ENCODE results near the gene POC5.
"Not testable (repeated sequence)": the region's sequence is repeated elsewhere in the genome, so short reads cannot be mapped to it uniquely, and the experiment has no call there.

POC5 gene

DNA sequence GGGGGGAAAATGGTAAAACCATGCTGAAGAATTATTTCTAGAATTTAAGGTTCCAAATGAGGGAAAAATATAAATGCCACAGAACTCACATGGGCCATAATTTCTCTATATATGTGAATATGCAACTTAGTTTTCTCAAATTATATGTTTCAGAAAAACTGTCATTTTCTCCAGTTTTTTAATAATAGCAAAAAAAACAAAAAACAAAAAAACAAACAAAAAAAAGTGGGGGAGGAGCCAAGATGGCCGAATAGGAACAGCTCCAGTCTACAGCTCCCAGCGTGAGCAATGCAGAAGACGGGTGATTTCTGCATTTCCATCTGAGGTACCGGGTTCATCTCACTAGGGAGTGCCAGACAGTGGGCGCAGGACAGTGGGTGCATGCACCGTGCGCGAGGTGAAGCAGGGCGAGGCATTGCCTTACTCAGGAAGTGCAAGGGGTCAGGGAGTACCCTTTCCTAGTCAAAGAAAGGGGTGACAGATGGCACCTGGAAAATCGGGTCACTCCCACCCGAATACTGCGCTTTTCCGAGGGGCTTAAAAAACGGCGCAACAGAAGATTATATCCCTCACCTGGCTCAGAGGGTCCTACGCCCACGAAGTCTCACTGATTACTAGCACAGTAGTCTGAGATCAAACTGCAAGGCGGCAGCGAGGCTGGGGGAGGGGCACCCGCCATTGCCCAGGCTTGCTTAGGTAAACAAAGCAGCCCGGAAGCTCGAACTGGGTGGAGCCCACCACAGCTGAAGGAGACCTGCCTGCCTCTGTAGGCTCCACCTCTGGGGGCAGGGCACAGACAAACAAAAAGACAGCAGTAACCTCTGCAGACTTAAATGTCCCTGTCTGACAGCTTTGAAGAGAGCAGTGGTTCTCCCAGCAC, 21.5 kb downstream of the POC5 start:
- not testable (repeated sequence) for DNase-seq

DNA sequence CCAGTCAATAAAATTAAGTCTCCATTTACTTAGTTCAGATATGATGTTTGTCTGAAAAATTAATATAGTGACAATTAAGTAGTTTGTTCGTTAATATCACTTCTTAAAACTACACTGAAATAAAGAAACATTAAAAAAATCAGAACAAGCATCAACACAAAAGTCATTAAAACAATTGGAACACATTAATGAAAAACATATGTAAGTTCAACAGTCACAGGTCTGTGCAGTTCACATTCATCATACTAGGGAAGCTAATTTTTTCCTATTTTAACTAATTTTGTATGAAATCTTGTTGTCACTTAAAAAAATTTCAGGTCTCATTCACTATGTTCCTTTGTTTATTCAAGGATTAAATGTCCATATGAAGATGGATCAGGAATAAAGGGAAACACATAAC, 22.5 kb downstream of the POC5 start:
- no peak for DNase-seq

DNA sequence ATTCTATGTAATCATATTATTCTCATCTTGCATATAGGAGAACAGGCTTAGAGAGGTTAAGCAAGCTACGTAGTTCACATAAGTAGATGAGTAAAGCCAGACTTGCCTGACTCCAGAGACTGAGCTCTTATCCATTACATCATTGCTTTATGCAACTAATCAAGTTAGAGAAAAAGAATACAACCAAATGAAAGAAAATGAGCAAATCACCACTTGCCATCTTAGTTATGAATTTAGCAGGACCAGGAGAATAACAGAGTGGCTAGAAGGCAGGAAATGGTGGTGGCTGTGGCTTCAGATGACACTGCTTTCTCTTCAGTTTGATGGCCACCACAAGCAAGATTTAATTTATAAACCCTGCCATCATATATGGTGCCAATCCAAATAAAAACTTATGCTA, 26.6 kb downstream of the POC5 start:
- no peak for DNase-seq

DNA sequence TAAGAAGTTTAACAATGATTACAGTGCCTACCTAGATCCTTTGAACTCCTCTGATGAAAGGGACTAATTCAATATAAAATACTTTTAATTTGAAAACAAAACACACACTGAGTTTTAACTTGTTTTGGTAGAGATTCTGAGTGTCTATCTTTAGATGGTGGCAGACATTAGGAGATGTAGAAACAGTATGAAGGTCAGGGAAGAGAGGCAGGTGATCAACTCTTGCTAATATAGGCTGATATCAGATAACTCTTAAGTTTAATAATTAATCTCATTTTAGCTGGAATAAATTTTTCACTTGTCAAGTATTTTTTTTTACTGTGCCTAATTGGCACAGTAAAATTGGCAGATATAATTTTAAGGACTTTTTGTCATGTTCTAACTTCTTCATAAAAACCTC, 30.8 kb downstream of the POC5 start:
- DNase-seq = no peak

DNA sequence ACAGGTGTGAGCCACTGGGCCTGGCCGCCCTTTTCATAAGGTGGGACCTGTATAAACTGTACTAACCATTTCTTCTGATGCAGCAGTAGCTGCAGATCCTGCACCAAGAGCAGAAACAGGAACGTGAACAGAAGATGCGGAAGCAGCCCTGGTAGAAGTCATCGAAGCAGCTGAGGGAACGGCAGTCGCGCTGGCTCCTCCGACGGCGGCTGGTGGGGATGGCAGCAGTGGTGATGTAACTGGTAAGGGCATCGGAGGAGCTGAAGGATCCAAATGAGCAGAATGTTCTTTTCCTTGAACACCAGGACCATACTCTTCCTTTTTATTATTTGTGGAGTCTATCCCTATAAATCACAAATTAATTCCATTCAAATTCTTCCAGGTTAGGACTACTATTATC, 32.1 kb downstream of the POC5 start:
- no peak for DNase-seq

DNA sequence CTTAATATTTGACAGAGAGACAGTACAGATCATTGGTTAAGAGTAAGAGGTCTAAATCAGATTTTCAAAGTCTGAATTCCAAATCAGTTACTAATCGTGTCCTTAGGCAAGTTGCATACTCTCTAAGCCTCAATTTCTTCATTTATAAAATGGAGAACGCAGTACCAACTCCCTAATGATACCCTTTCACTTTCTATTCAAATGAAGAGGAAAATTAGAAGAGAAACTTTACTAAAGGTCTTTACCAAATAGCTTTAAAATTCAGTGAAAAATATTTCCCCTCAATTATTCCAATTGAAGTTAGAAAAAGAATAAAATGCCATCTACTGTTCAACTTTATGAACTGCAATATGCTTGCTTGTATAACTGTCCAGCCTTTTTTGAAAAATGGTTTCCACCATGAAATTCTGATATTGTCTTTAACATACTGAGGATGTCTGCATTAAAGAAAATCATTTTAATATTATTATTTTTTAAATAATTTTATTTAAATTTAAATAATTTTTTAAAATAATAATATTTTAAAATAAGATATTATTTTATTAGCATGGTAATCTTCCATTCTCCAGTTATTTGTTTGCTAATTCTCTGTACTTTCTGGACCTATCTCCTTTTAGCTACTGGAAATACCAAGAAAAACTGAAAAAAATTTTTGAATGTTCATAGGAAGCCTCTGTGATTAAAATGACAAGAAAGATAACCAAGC, 36.0 kb downstream of the POC5 start:
- DNase-seq = peak; percentile 59

DNA sequence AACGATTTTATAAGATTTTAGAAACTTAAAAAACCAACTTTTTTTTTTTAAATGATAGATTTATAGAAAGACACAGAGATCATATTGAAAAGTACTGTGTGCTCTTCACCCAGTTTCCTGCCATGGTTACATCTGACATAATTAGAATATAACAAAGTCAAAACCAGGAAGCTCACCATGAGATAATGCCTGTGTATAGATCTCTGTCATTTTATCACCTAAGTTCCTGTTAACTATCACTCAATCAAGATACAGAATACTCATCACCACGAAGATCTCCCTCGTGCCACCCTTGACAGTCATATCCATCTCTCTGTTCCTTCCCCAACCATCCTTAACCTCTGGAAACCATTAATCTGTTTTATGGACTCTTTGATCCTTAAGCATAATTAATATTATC, 39.1 kb downstream of the POC5 start:
- peak; percentile 33 for DNase-seq

DNA sequence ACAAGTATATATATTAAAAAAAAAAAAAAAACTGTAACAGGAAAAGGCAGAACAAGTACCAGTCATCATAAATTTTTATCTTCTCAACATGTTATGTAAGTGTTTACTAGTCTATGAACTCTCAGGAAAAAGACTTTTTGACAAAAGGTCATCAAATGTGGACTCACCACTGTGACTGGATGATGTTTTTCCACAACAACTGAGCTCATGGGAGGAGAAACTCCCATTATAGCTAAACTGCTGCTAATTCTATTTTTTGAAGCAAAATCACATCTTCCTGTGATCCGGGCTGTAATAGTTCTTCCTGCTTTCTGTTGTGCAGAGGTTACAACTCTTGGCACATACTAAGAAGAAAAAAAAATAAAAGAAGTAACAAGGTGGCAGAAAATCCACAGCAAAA, 39.6 kb downstream of the POC5 start:
- peak; percentile 22 for DNase-seq

DNA sequence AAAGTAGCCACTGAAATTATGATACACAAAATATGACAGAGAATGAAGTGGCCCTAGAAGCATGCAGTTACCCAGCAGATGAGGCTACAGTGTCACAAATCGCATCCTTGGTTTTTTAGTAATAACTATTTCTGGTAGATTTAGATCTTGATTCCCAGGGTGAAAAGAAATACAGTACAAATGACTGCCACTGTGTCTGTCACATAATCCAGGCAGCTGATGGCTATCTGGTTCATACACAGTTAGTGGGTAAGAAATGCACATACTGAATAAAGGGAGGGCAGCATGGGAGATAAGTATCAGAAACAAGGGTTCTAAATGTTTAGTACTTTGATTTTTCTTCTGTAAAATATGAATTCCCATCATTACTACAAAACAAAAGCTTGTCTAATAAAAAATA, 41.5 kb downstream of the POC5 start:
- no peak for DNase-seq

DNA sequence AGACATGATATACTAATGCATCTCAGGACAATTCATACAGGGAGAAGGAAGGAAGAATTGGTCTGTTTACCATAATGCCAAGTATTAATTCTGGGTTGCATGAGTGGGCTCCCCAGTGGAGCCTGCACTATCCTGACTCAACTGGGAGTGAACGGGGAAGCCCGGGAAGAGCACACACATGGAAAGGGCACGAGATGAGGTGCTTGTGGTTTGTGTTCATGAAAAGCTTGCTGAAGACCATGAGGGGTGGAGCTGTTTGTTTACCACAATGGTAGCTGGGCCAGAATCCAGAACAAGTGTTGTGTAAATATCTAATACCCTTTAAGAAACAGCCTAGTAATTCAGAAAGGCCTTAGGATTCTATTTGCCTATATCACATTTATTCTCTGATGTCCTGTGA, 44.6 kb downstream of the POC5 start:
- DNase-seq = no peak

DNA sequence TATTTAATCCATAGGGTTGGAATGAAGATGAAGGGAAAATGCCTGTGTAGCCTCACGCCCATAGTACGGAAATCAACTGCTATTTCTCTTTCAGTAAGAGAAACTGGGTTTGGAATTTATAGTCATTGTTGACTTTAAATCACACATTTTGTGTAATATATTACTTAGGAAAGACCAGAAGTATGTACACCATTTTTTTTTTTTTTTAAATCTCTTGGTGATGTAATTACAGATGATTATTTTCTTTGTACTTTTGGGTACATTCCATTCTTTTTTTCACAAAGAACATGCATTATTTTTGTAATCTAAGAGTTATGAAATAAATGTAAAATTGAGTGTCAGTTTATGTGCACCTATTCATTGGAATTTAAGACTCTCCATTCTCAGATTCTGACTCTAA, 45.7 kb downstream of the POC5 start:
- no peak for DNase-seq

DNA sequence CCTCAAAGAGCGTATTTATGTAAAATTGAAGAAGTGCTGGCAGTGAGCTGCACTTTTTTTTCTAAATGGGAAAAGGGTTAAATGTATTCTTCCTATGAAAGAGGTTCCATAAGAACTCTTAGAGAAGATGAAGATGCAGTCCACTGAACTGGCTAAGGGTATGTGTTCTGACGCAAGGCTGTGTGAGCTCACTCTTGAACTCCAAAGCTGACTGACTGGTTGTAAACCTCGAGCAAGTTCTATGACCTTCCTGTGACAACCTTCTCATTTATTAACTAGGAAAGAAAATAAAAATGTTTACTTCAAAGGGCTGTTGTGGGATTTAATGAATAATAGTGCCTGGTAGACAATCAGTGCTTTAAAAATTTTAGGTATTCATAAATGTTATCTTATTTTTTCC, 46.7 kb downstream of the POC5 start:
- no peak for DNase-seq

DNA sequence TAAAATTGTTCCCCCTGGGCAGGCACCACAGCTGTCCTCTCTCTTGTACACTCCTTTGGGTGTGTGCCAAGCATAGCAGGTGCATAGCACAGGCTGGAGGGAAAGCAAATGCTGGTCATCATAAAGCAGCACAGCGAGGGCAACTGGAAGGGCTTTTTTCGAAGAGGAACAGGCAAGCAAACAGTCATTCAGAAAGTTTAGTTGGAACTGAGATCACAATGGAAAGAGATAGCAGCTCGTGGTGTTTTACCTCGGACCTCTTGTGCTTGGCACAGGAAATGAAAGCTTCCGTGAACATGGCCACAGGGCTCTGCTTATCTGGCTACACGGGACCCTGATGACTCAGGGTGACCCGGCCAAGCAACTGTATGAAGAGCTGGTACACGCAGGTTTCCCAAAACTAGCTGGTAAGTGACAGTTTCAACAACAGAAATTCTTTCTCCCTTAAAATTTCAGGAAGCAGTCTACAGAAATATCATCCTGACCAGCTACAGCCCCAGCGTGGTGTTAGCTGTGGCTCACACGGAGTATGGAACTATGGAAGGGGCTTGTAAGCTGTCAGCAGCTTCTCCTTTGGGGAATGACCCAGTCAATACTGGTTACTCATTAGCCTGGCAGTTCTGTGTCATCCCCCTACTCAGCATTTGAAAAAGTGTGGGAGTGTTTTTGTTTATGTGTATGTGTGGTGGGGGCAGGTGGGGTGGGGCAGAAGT, 48.1 kb downstream of the POC5 start:
- DNase-seq = peak; percentile 53

DNA sequence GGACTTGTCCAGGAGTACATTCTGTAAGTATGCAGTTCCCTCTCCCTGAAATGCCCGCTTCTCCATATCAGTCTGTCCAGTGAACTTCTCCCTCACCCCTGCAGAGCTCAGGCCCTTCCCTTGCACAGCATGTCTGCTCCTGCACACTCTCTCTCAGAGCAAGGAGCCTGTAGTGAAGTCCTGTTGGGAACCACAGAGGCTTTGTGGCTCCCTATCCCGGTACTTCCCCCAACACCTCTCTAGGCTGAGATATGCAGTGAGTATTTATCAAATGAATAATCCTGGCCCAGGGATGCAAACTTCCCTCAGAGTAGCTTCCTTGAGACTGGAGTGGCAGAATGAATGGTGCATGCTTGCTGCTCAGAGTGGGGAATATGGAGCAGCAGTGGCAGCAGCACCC, 48.8 kb downstream of the POC5 start:
- DNase-seq = no peak

DNA sequence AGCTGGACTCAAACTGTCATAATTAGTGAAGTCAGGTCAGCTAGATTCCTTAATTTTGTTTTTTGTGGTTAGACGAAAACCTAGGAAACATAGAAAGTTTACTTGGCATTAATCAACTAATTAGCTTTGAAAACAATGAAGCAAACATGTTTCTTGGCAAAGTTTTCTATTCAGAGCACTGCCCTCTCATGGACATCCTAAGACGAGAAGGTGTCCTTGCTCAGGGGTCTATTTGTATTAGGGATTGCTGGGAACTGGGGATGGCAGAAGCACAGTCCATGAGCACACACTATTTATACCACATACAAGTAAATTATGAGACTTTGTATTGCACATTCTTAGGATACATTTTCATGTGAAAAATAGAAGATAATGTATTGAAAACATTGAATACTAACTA, 49.7 kb downstream of the POC5 start:
- no peak for DNase-seq

DNA sequence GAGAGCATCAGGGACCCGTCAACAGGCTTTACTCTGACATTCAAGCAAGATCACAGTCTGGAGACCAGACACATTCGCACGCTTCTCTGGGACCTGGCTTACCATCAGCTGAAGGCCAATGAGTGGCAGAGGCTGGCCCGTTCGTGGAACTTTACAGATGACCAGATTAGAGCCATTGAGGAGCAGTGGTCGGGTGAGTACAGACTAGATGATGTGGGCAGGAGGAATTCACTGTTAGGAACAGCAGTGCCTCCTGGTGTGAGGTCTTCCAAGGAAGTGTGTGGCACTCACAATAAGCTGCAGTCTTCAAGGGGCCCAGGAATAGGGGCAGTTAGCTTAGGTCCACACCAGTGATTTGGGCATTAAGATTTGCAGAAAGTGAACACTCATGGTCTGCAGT, 50.4 kb downstream of the POC5 start:
- no peak for DNase-seq

DNA sequence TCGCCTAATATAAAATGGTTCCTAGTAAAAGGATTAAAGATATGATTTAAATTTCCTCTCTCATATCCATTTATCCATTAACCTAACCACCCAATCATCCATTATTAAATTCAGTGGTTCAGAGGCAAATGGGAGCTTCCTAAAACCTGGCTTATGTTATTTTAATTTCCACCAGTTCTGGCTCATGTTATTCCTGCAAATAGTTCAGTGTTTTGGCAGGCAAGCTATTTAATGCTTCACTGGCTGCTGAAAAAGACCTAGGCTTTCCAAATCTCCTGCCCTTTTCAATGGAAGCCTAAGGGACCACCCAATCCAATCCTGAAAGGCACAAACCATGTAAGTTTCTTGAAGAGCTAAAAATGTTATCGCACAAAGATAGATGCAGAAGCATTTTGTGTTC, 52.3 kb downstream of the POC5 start:
- no peak for DNase-seq

DNA sequence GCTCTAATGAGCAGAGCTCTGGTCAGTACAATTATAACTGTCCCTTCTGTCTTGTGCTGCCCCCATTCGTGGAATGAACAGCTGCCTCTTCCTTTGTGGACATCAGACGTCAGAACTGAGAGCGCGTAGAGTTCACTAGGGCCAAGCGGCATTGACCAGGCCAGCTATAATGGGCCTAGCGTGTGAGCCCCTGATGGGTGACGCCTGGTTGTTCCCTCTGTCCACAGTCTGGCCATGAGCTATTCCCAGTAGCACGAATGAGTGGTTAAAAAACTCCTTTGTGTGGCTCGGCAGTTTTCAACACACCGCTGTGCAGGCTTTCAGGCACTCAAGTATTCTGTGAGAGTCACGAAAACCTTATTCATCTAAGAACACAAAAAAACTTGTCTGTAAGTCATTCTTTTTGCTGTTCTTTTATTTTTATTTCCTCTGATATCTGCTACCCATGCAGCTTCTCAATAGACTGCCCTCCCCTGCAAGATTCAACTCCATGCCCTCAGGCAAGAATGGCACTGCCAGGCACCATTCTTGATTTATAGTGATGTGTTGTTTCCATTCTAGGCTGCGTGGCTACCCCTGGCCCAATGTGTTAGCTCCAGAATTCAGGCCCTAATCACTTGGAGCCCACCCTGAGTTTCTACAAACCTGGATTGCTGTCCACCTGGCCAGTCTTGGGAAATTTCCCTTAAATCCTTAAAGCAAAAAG, 53.5 kb downstream of the POC5 start:
- no peak for DNase-seq

DNA sequence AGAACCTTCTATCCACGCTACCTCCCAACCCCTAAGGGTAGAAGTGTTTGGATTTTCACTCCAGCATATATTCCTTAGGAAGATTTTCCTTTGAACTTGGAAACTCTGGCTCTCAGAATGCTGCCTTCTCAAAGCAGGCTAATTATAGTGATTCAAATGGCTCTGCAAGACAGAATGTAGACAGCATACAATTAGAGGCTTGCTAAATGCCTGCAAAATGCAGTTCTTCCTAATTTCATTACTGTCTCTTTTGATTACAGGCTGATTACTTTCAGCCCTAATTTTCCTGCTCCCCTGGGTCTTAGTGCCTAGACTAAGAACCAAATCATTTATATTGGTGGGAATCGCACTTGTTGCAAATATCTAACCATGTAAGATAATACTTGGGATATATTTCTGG, 55.2 kb downstream of the POC5 start:
- DNase-seq = no peak

DNA sequence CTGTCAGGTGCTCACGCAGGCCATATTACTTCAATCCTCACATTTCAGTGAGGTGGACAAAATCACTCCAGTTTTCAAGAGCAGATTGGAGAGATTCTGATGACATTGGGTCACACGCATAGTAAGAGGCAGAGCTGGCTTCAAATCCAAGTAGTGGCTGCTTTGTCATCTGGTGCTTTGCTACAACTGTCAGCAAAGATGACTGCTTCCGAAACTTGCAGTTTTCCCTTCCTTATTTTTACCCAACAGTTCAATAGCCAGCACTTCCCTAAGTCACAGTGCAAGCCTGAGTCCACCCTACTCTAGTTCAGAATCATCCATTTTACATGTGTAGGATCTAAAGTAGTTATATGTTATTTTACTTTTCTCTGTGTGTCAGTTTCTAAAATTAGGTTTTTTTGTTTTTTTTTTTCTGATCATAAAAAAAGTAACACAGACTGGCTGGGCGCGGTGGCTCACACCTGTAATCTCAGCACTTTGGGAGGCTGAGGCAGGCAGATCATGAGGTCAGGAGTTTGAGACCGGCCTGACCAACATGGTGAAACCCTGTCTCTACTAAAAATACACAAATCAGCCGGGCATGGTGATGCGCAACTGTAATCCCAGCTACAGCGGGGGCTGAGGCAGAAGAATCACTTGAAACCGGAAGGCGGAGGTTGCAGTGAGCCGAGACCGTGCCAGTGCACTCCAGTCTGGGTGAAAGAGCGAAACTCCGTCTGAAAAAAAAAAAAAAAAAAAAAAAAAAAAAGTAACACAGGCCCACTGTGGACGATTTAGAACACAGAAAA, 56.4 kb downstream of the POC5 start:
- DNase-seq = no peak

DNA sequence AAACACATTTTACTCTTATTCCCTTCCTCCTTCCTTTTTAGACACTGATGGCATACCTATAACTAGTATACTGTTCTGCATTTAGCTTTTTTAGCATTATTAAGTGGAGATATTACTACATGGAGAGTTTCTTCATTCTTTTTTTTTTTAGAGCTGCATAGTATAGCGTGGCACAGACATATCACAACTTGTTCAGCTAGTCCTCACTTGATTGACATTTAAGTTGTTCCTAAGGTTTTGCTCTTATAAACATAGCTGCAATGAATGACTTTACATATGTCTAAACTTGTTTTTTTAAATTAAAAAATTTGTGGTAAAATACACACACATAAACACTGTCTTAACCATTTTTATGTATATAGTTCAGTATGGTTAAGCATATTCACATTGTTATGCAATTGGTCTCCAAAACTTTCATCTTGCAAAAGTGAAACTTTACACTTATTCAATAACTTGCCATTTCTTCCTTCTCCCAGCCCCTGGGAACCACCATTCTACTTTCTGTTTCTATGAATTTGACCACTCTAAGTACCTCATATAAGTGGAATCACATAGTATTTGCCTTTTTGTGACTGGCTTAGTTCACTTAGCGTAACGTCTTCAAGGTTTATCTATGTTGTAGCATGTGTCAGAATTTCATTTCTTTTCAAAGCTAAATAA, 57.3 kb downstream of the POC5 start:
- no peak for DNase-seq

Measured in CD4-positive, alpha-beta T cell treated with Interleukin-4 for 4 hours (primary cell).